ENCODE data around the gene NOTCH1.

GRCh38 chr9:136543280-136543679, 2.6 kb downstream of the NOTCH1 start:
- no peak for TF ChIP-seq ZBTB33 (CRISPR knock-in tag; IDR thresholded peaks at IDR 0.05)
- no peak for TF ChIP-seq SMAD3 (CRISPR knock-in tag; IDR thresholded peaks at IDR 0.05)
- no peak for TF ChIP-seq NR2F1 (CRISPR knock-in tag; IDR thresholded peaks at IDR 0.05)
- TF ChIP-seq ZNF775 (CRISPR knock-in tag; IDR thresholded peaks at IDR 0.05; ENCODE audit: borderline replicate concordance) = no peak
- no peak for TF ChIP-seq HNF4G (IDR thresholded peaks at IDR 0.05; ENCODE audit: borderline replicate concordance, low read depth, low read length)
- no peak for TF ChIP-seq HNF4G (CRISPR knock-in tag; IDR thresholded peaks at IDR 0.05; ENCODE audit: borderline replicate concordance, low read depth)
